Mesenteric fat pad (tissue), 1 donor: ENCODE data around the gene VWA5B2. TPM values are rescaled to one million over a fixed set of nuclear protein-coding genes. Genes with fewer than 3 reads are reported as not detected.

Experiments used
- DNase-seq: peaks from one replicate; pipeline ENCODE4 v3.0.0-alpha.2; 2020; ENCODE audit warnings: low spot score
- long read RNA-seq: library from polyadenylated mRNA; unstranded; transcript quantifications from one replicate; pipeline ENCODE4 v2.0.0, GENCODE V29; 2020
- total RNA-seq: library from RNA; stranded (reverse); fragmentation: NEBNext Ultra II Directional; extraction: Animal tissue kit (Norgen Biotek cat#: 25700); gene quantifications from one replicate; pipeline ENCODE4 v1.2.1, GENCODE V29; 2021
- donor health status: DM: yes; HTN: yes; CAD: no.

Gene VWA5B2
- not detected for total RNA-seq
- long read RNA-seq, result 0 reads

DNA sequence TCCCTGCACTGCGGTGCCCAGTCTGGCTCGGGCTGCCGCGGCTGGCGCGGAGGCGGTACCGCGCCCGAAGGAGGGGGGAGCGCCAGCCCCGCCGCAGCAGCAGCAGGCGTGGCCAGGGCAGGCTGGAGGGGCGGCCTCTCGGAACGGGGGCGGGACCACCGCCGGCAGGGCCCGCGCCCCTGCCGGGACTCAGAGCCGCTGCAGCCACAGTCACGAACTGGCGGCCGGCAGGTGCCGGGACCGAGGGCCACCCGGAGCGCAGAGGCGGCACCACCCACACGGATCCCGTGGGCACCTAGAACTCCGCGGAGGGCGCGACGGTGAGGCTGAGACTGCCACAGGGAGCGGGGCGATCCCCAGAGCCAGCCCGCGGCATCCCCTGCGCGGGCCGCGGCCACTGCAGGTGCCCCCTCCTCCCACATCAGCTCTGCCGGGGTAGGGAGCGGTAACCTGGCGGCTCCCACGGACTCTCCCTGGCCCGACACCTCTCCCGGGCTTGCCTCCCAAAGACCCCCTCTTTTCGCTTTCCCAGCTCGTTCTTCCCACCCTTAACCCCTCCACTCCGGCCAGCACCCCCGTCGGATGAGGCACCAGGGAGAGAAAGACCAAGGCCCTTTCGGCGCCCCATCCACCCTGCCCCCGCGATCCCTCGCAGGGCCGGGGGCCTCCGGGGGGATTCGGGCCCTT lies at the start of gene VWA5B2:
TSS of gene VWA5B2 (plus strand) at position 192 of the 687 bp plus-strand sequence. CDS start 944 bp downstream, outside the sequence.
- DNase-seq, result no peak

DNA sequence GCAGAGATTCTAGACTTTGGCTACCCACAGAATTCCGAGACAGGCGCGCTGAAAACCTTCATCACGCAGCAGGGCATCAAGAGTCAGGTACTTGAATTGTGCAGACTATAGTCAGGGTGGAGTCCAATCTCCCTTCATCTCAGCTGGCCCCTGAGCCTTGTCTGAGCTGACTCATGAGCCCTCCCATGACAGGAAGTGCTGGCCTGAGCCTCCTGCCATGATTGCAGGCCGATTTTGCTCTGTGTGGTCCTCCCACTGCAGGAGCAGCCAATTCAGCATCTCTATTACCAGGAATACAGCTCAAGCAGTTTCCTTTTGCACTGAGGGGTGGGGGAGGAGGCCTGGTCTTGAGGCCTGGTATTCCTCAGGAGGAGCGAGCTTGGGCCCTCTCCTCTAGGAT lies 49.2 kb upstream of the VWA5B2 start:
- no peak for DNase-seq

DNA sequence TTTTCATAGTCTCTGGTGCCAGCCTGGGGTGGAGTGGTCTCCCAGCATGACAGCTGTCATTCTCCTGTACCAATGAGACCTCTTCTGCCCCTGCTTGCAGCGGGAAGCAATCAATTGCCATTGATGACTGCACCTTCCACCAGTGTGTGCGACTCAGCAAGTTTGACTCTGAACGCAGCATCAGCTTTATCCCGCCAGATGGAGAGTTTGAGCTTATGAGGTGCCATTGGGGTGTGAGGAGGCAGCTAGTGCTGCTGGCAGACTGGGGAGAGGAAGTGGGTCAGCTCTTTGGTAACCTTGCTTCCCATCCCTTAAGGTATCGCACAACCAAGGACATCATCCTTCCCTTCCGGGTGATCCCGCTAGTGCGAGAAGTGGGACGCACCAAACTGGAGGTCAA lies 47.8 kb upstream of the VWA5B2 start:
- no peak for DNase-seq

DNA sequence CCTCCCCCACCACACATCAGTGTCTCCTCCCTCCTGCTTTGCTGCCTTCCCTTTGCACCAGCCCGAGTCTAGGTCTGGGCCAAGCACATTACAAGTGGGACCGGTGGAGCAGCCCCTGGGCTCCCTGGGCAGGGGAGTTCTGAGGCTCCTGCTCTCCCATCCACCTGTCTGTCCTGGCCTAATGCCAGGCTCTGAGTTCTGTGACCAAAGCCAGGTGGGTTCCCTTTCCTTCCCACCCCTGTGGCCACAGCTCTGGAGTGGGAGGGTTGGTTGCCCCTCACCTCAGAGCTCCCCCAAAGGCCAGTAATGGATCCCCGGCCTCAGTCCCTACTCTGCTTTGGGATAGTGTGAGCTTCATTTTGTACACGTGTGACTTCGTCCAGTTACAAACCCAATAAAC lies 45.7 kb upstream of the VWA5B2 start:
- DNase-seq, result no peak

DNA sequence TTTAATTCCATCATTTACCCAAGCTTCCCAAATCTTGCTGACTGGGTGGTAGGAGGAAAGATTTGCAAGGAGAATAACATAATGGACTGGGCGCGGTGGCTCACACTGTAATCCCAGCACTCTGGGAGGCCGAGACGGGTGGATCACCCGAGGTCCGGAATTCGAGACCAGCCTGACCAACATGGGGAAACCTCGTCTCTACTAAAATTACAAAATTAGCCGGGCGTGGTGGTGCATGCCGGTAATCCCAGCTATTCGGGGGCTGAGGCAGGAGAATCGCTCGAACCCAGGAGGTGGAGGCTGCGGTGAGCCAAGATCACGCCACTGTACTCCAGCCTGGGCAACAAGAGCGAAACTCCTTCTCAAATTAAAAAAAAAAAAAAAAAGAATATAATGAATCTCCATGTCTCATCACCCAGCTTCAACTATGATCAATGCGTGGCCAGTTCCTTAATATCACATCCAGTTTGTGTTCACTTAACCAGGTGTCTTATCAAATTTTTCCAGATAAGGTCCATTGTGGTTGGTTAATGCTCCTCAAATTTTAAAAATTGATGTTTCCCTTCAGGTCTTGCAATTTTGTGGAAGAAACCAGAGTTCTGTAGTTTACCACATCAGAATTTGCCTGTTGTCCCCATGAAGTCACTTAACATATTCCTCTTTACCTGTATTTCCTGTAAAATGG lies 44.7 kb upstream of the VWA5B2 start:
- no peak for DNase-seq

DNA sequence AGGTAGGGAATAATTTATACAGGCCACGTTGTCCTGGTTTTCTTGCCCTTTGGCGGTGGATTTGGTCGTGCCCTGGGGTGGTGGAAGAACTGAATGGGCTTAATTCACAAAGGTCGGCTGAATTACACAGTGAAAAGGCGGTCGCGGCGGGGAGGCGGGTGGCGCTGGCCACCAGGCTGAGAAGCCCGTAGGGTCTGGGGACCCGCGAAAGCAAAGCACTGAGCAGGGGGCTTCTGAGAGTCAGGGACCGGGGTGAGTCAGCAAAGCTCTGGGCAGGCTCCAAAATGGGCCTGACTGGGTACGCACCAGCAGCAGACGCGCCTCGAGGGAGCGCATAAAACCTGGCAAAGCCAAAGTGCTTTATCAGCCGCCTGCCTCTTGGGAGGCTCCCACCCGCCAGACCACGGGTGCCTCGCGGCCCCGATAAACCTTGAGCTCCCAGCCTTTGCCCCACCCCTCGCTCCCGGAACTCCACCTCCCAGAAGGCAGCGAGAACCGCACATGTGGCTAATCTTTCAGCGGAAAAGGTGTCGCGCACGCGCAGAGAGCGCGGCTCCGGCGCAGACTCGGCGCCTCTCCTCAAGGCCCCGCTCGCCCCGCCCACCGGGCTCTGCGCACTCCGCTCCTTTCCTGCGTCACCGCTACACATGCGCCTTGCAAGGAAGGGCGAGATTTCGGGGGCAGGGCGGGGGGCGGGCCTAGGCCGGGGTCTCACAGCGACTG lies 43.8 kb upstream of the VWA5B2 start:
- peak; percentile 100 for DNase-seq

DNA sequence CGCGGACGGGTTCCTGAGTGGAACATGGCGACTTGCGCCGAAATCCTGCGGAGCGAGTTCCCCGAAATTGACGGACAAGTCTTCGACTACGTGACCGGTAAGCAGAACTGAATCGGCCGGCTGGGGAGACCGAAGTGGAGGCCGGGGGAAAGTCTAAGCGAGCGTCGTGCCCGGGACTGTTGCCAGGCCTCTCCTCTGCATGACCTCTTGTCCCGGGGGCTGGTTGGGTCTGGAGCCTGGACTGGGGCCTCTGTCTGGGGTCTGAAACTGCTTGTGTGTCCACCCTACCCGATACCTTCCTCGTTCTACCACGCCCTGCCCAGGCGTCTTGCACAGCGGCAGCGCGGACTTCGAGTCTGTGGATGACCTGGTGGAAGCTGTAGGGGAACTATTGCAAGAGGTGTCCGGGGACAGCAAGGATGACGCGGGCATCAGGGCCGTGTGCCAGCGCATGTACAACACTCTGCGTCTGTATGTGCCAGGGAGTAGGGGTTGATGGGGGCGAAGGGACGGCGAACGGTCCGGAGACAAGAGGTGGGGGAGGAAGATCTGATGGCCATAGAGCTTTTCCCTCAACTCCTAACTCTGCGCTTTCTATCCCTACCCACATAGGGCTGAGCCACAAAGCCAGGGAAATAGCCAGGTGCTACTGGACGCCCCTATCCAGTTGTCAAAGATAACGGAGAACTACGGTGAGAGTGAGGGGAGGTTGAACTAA lies 43.0 kb upstream of the VWA5B2 start, which contains the start of gene ABCF3:
TSS of gene ABCF3 (plus strand) at position 16 of the 718 bp plus-strand sequence. CDS start at position 25, 9 bp downstream.
- no peak for DNase-seq

DNA sequence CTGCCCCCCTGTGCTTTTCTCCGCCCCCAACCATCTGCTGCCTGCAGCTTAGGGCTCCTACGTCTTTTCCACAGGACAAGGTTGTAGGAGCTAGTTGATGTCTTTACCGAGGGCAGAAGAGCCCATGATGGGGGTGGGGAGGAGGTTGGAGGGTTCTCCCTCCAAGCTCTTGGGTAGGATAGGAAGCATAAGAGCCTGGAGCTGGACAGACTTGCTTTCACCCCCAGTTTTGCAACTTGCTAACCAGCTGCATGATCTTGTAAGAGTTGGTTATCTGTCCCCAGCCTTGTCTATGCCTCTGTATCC lies 42.5 kb upstream of the VWA5B2 start:
- DNase-seq, result no peak

DNA sequence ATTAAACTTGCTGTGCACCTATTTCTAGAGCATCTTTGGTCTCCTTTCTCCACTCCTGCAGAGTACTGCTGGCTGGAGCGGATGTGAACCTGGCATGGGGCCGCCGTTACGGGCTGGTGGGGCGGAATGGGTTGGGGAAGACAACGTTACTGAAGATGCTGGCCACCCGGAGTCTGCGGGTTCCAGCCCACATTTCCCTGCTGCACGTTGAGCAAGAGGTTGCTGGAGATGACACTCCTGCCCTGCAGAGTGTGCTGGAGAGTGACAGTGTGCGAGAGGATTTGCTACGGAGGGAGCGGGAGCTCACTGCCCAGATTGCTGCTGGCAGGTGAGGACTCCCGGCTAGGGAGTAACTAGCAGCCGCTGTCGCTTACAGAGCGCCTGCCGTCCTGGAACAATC lies 41.3 kb upstream of the VWA5B2 start:
- no peak for DNase-seq

DNA sequence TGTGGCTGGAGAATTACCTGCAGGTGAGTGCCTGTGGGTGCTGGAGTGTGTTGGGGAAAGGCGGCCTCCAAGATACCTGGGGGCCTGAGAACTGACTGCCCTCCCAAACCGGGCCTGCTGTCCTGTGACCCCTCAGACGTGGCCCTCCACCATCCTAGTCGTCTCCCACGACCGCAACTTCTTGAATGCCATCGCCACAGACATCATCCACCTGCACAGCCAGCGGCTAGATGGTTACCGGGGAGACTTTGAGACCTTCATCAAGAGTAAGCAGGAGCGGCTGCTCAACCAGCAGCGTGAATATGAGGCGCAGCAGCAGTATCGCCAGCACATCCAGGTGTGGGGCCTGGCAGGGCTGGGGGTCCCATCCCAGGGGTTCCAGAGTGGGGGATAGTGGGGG lies 40.0 kb upstream of the VWA5B2 start:
- peak; percentile 87 for DNase-seq

DNA sequence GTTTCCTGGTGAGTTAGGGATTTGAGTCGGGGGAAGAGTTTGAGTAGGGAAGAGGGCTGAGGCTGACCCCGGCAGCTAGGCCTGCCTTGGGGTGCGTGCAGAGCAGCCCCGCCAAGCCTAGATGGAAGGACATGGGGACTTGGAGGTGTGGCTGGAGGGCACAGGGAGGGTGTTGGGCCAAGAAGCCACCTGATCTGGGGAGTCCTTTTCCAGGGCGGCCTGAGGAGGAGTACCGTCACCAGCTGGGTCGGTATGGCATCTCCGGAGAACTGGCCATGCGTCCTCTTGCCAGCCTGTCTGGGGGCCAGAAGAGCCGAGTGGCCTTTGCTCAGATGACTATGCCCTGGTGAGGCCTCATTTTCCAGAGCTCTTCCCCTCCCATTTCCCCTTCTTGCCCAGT lies 36.5 kb upstream of the VWA5B2 start:
- DNase-seq, result no peak

DNA sequence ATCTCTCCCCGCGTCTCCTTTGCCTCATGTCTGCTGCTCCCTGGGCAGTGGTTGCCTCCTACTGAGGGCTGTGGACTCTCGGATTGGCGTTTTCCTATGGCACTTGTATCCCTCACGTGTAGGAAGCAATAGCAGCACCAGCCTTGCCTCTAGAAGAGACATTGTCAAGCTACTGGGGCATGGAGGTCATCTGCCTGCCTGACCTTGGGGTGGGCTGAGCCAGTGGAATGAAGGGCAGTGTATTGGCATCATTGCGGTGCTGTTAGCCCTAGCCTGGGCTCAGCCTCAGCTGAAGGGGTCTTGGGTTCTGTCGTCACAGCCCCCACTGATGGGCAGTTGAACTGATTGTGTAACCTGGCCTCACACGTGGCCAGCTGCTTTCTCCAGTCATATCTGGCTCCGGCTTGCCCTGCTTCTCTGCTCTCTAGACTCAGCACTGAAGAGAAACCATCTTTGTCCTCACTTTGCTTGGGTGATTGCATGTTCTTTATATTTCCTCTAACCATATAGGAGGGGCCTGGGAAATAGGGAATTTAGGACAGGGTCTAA lies 35.3 kb upstream of the VWA5B2 start:
- DNase-seq, result no peak

DNA sequence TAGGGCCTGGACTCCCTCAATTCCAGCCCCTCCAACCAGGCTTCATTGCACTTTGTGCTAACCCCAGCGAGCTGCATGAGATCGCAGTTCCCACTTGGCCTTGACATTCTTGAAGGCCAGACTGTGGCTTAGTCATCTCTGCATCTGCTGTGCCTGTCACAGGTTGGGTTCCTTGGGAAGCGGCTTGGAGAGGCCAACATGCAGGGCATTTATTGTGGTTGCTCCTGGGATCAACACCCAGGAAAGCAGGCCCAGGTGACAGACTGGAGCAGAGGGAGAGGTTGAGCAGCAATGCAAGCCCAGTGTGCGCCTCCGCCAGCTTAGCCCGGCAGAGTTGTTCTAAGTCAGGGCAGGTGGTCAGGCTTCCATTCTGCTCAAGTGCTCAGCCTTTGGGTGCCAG lies 32.8 kb upstream of the VWA5B2 start:
- no peak for DNase-seq

DNA sequence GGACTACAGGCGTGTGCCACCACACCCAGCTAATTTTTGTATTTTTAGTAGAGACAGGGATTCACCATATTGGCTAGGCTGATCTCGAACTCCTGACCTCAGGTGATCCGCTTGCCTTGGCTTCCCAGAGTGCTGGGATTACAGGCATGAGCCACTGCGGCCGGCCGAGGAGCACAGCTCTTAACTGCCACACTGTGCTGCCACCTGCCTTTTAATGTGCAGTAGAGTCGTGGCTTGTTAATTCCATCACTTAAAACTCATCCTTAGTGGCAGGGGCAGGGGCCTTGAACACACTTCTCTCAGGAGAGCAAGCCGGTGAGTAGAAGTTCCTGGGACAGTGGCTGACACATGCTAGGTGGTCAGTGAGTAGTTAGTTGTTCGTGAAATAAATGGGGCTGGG lies 30.9 kb upstream of the VWA5B2 start:
- no peak for DNase-seq

DNA sequence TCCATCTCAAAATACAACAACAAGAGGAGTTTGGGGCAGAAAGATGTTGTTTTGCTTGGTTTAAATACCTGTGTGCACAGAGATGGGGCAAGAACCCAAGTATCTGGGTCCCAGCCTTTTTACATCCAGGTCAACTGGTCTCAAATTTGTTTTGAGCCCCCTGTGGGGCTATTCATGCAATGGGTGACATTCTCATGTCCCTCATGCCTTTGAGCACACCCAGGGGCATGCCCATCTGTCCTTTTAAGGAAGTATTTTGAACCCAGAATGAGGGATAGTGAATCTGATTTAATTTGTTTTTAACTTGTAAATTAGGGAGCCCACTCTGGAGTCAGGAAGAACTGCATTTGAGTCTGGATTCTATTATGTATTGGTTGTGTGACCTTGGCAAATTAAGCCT lies 28.6 kb upstream of the VWA5B2 start:
- no peak for DNase-seq

DNA sequence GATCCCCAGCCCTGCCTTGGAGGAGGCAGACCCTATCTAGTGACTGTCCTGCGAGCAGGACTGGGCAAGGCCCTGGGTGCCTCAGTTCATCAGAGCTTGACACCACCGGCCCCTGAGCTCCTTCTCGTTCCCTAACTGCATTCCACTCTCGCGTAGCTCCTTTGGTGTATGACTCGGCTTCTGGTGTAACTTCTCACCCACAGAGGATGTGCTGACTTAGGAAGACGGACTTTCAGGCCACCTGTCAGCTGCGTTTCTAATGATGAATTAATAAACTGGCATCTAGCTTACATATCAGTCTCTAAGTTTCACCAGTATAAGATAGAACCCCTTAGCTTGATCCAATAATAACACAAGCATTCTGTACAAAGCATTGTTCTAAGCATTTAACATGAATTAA lies 25.9 kb upstream of the VWA5B2 start:
- no peak for DNase-seq

DNA sequence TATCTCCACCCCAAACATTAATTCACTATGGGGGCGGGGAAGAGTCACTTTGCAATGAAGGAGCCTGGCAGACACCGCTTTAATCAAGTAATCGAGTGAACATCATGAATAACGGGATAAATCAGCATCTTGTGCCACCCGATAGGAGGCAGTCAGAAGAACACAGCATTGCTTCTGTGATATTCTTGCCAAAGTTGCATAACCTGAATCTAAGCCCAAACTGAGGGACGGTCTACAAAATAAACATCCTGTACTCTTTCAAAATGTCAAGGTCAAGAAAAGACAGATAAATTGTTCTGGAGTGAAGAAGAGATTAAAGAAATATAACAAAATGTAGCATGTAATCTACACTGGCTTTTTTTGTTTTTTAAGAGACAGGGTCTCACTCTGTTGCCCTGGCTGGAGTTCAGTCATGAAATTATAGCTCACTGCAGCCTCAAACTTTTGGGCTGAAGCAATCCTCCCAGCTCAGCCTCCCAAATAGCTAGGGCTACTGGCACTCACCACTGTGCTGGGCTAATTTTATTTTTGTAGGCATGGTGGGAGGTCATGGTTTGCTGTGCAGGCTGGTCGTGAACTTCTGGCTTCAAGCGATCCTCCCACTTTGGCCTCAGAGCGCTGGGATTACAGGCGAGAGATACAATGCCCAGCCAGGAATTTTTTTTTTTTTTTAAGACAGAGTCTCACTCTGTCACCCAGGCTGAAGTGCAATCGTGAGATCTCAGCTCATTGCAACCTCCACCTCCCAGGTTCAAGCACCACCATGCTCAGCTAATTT lies 20.1 kb upstream of the VWA5B2 start:
- DNase-seq, result no peak

DNA sequence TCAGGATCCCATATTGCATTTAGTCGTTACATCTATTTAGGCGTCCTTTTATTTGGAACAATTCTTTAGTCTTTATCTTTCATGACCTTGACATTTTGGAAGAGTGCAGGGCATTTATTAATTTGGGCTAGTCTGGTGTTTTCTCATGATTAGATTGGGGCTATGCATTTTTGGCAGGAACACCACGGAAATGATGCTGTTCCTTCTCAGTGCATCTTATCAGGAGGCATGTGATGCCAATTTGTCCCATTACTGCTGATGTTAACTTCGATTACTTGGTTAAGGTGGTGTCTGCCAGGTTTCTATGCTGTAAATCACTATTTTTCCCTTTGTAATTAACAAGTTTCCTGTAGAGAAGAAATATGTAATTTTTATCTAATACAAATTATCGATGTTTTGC lies 18.1 kb upstream of the VWA5B2 start:
- DNase-seq, result no peak

DNA sequence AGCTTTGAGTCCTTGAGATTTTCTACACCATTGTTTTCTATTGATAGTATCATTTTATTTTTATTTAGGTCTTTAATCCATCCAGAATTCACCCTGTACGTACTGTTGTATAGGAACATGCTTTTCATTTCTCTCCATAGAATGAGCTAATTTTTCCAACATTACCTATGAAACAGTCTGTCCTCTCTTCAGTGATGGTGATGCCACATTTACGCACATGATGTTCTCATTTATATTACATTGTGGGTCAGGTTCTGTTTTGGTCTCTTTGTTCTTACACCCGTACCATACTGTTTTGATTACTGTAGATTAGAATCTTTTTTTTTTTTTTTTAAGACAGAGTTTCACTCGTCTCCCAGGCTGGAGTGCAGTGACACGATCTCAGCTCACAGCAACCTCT lies 17.7 kb upstream of the VWA5B2 start:
- no peak for DNase-seq

DNA sequence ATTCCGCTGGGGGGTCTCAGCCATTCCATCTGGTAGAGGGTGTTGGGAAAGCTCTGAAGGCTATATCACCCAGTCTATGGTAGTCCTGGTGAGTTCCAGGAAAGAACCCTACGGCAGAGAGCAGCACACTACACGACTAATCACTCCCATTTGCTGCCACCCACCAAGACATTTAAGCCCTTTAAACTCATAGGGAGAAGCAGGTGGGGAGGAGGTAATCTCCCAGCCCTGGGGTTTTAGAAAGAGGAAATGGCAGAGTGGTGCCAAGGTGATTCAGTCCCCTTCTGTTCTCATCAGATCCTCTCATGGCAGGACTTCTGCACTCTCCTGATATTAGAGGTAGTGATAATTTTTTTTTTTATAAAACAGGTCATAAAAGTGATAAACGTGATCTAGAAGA lies 10.6 kb upstream of the VWA5B2 start:
- no peak for DNase-seq

DNA sequence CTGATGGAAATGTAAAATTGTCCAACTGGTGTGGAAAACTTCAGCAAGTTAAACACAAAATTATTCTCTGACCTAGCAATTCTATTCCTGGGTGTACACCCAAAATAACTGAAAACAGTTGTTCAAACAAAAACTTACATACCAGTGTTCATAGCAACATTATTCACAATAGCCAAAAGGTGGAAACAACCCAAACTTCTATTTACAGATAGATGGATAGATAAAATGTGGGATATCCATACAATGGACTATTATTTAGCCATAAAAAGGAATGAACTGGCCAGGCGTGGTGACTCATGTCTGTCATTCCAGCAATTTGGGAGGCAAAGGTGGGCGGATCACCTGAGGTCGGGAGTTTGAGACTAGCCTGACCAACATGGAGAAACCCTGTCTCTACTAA lies 6.9 kb upstream of the VWA5B2 start:
- DNase-seq, result no peak
